K562 (cell line): ENCODE data around the gene ZNF597. TPM values are rescaled to one million over a fixed set of nuclear protein-coding genes. Genes with fewer than 3 reads are reported as not detected.

Source experiments
- ATAC-seq: fragments of 200-7000 bp; cut with Tn5 transposase; 3 replicates; pipeline ENCODE4 v1.9.1; 2020; ENCODE audit warnings: moderate library complexity
- BruUV-seq: library from RNA; stranded (reverse); fragments of 400-500 nt; replicated peaks from 2 replicates; lab custom pipeline; 2021; lab: Mats Ljungman, UMichigan
- CTCF ChIA-PET: fragments of 300-600 bp; formaldehyde crosslinking; extraction: SDS; loops from one replicate; lab custom pipeline; 2021; ENCODE audit warnings: low intra/inter-chr PET ratio; lab: Yijun Ruan, JAX
- POLR2A ChIA-PET: fragments of 300-600, 350-650 bp; sonication (Branson Sonifier 250); formaldehyde crosslinking; extraction: SDS; loops from one replicate; lab custom pipeline; 2021; ENCODE audit warnings: antibody characterized with exemption, inconsistent platforms; lab: Yijun Ruan, JAX
- DNase-seq, 4 experiments: peaks; one replicate each; pipeline versions ENCODE4 v3.0.0 to v3.0.0-alpha.2; 2011 to 2018; ENCODE audit warnings: low spot score in 3 of 4, mixed read lengths in 3 of 4; ENCODE audit errors: extremely low read depth in 1 of 4
- FAIRE-seq: peaks from 2 replicates; lab custom pipeline; 2011; peaks lifted over from hg19 to GRCh38; lab: Jason Lieb, UNC
- H2AFZ ChIP-seq: 2 replicates; pipeline ENCODE4 v1.6.0; 2011; ENCODE audit warnings: low read depth, low read length, control low read depth, inconsistent platforms
- H3K27ac ChIP-seq: fragments of 200-600 bp; 3 replicates; pipeline ENCODE4 v1.8.0; 2011; ENCODE audit warnings: low read depth, mild to moderate bottlenecking, control low read depth, inconsistent platforms, low read length, moderate library complexity, mixed read lengths; ENCODE audit errors: extremely low read depth
- H3K27me3 ChIP-seq, 2 experiments: fragments of 300-600 bp in 1 of 2; 2 replicates in 1 of 2; 3 replicates in 1 of 2; pipeline versions ENCODE4 v1.6.0 to v1.8.0; 2011; ENCODE audit warnings: inconsistent platforms in 2 of 2, low read length in 2 of 2, mild to moderate bottlenecking in 1 of 2, mixed read lengths in 1 of 2, moderate library complexity in 1 of 2; ENCODE audit not compliant: control insufficient read depth in 2 of 2, insufficient read depth in 2 of 2
- H3K36me3 ChIP-seq: fragments of 300-600 bp; 3 replicates; pipeline ENCODE4 v1.8.0; 2011; ENCODE audit warnings: mild to moderate bottlenecking, low read length, inconsistent platforms; ENCODE audit not compliant: control insufficient read depth, insufficient read depth
- H3K4me1 ChIP-seq, 2 experiments: fragments of 200-600 bp in 1 of 2; replicated peaks in 1 of 2; 2 replicates in 1 of 2; 3 replicates in 1 of 2; pipeline versions ENCODE4 v1.5.1 to v1.8.0; 2011; ENCODE audit warnings: inconsistent platforms in 2 of 2, low read length in 2 of 2, mild to moderate bottlenecking in 1 of 2, mixed read lengths in 1 of 2, moderate library complexity in 1 of 2; ENCODE audit not compliant: control insufficient read depth in 2 of 2, insufficient read depth in 2 of 2
- H3K4me2 ChIP-seq: 2 replicates; pipeline ENCODE4 v1.6.1; 2011; ENCODE audit warnings: low read length, control low read depth, inconsistent platforms, mixed read lengths; ENCODE audit not compliant: insufficient read depth
- H3K4me3 ChIP-seq: fragments of 200-600 bp; sonication (generic), shearing (Covaris generic); 2 replicates; pipeline ENCODE4 v1.5.1; 2016; ENCODE audit warnings: control low read depth, inconsistent platforms
- H3K79me2 ChIP-seq: fragments of 200-600 bp; 3 replicates; pipeline ENCODE4 v1.8.0; 2011; ENCODE audit warnings: low read length, inconsistent platforms; ENCODE audit not compliant: control insufficient read depth, insufficient read depth
- H3K9ac ChIP-seq, 2 experiments: 2 replicates each; pipeline versions ENCODE4 v1.6.0 to v1.6.1; 2011; ENCODE audit warnings: low read depth in 2 of 2, low read length in 2 of 2, control low read depth in 1 of 2, inconsistent platforms in 1 of 2, mild to moderate bottlenecking in 1 of 2, mixed read lengths in 1 of 2; ENCODE audit not compliant: insufficient read depth in 1 of 2
- H3K9me1 ChIP-seq: one replicate; pipeline ENCODE4 v1.6.0; 2011; ENCODE audit warnings: inconsistent platforms, mild to moderate bottlenecking, low read length, moderate library complexity; ENCODE audit not compliant: control insufficient read depth, insufficient read depth
- H3K9me3 ChIP-seq: replicated peaks from 2 replicates; pipeline ENCODE4 v1.5.1; 2011; ENCODE audit warnings: low read depth, low read length, inconsistent platforms; ENCODE audit not compliant: control insufficient read depth, insufficient read depth
- H4K20me1 ChIP-seq: replicated peaks from 2 replicates; pipeline ENCODE4 v1.6.1; 2011; ENCODE audit warnings: low read length, inconsistent platforms, mixed read lengths; ENCODE audit not compliant: control insufficient read depth, insufficient read depth
- CHD2 ChIP-seq: IDR thresholded peaks from 2 replicates; pipeline ENCODE4 v1.6.1; 2011; ENCODE audit warnings: low read depth, low read length
- EHMT2 ChIP-seq: fragments of 450-650 bp; IDR thresholded peaks from 2 replicates; pipeline ENCODE4 v1.6.1; 2018; ENCODE audit warnings: antibody characterized with exemption
- ETV6 ChIP-seq, 3 experiments: fragments of 150-350 bp in 1 of 3; sonication (generic) in 1 of 3; formaldehyde crosslinking in 1 of 3; IDR thresholded peaks; 2 replicates each; pipeline versions ENCODE4 v1.6.1 to v1.8.0; 2014 to 2022; ENCODE audit warnings: borderline replicate concordance in 2 of 3, low read depth in 2 of 3, antibody characterized with exemption in 1 of 3, low read length in 1 of 3, mild to moderate bottlenecking in 1 of 3, missing genetic modification reagents in 1 of 3
- NR2C1 ChIP-seq, 2 experiments: fragments of 450-650 bp; IDR thresholded peaks; 2 replicates each; pipeline ENCODE4 v1.6.1; 2017; ENCODE audit warnings: mild to moderate bottlenecking in 2 of 2, antibody characterized with exemption in 1 of 2, inconsistent platforms in 1 of 2, missing compliant biosample characterization in 1 of 2, missing genetic modification characterization in 1 of 2
- PRPF4 ChIP-seq: fragments of 200-400 bp; formaldehyde crosslinking; IDR thresholded peaks from one replicate; pipeline ENCODE4 v1.6.1; 2017; ENCODE audit warnings: low read length, low read depth, mild to moderate bottlenecking; ENCODE audit not compliant: insufficient read depth, poor library complexity, severe bottlenecking
- SOX6 ChIP-seq: fragments of 450-650 bp; IDR thresholded peaks from 2 replicates; pipeline ENCODE4 v1.6.1; 2014; ENCODE audit warnings: mild to moderate bottlenecking
- STAT5A ChIP-seq: IDR thresholded peaks from 2 replicates; pipeline ENCODE4 v1.6.1; 2012; ENCODE audit warnings: low read length, inconsistent platforms, borderline replicate concordance
- ZNF445 ChIP-seq: fragments of 250-450 bp; sonication (Bioruptor Pico); IDR thresholded peaks from 2 replicates; pipeline ENCODE4 v1.4.0; 2020; ENCODE audit warnings: low read depth, mild to moderate bottlenecking, moderate library complexity
- ZNF717 ChIP-seq: fragments of 250-450 bp; sonication (Bioruptor Pico); IDR thresholded peaks from 2 replicates; pipeline ENCODE4 v1.5.0; 2021
- WGBS: fragments of 100-300 bp; shearing (Covaris generic); methylation state at CpG from one replicate; pipeline ENCODE4 v1.1.6; 2016; ENCODE audit warnings: low coverage, mixed read lengths; ENCODE audit not compliant: insufficient coverage; ENCODE audit errors: missing lambda C conversion rate; 5-methylcytosine and 5-hydroxymethylcytosine counted together
- in situ Hi-C: fragments of 300-500 bp; cut with MboI; formaldehyde crosslinking; loops from 4 replicates; pipeline ENCODE4 v1.15.0; 2018; ENCODE audit warnings: inconsistent platforms, mixed read lengths
- intact Hi-C: fragments of 100-400 bp; cut with micrococcal nuclease; formaldehyde crosslinking; loops from 2 replicates; pipeline ENCODE4 v1.14.2; 2022
- polyA plus RNA-seq, 8 experiments: library from polyadenylated mRNA; depleted of rRNA in 4 of 8; stranded (reverse) in 5 of 8; unstranded in 3 of 8; fragments of >200 nt; fragmentation: Nextera tagmentation in 2 of 8; fragmentation: Illumina TruSeq in 1 of 8; extraction: Ambion mirVana in 2 of 8; extraction: Trizol in 1 of 8; gene quantifications; 2 replicates each; pipeline versions ENCODE4 v1.2.1 to v1.2.3, GENCODE V29; 2011 to 2014; ENCODE audit warnings: inconsistent platforms in 1 of 8, missing spikeins in 1 of 8
- total RNA-seq, 7 experiments: library from RNA; depleted of rRNA in 6 of 7; stranded (reverse); fragments of >200 nt in 6 of 7; fragmentation: Illumina TruSeq in 2 of 7; extraction: Trizol in 2 of 7; gene quantifications; 2 replicates each; pipeline versions ENCODE4 v1.2.1 to v1.2.3, GENCODE V29; 2011 to 2021; ENCODE audit warnings: low replicate concordance in 1 of 7
- TF ChIP-seq, protein P1 (sequence below): fragments of 450-650 bp; IDR thresholded peaks from 2 replicates; pipeline ENCODE4 v1.6.1; 2017; ENCODE audit warnings: mild to moderate bottlenecking, moderate library complexity
- TF ChIP-seq, protein P2 (sequence below): sonication (generic); formaldehyde crosslinking; IDR thresholded peaks from 2 replicates; pipeline ENCODE4 v1.4.0; 2020; ENCODE audit warnings: mild to moderate bottlenecking, missing genetic modification reagents
- TF ChIP-seq, protein P3 (sequence below), 3 experiments: IDR thresholded peaks in 2 of 3; conservative IDR thresholded peaks in 1 of 3; 2 replicates each; pipeline ENCODE4 v1.5.1; 2011 to 2012; ENCODE audit warnings: low read length in 3 of 3, mild to moderate bottlenecking in 3 of 3, control low read depth in 2 of 3, improper control_type of control experiment in 1 of 3, inconsistent platforms in 1 of 3, low read depth in 1 of 3, mixed read lengths in 1 of 3, moderate library complexity in 1 of 3; ENCODE audit not compliant: insufficient read depth in 2 of 3
- TF ChIP-seq, protein P4 (sequence below): fragments of 450-650 bp; IDR thresholded peaks from 2 replicates; pipeline ENCODE4 v1.6.1; 2016; ENCODE audit warnings: low read depth, mild to moderate bottlenecking, moderate library complexity

ZNF597 gene
- total and polyA plus RNA-seq, 9 of the 15 experiments (the other 6 are each of a cell fraction or from before 2014, with no cell fraction given), result 0.14 to 0.68 (median 0.42) TPM

DNA sequence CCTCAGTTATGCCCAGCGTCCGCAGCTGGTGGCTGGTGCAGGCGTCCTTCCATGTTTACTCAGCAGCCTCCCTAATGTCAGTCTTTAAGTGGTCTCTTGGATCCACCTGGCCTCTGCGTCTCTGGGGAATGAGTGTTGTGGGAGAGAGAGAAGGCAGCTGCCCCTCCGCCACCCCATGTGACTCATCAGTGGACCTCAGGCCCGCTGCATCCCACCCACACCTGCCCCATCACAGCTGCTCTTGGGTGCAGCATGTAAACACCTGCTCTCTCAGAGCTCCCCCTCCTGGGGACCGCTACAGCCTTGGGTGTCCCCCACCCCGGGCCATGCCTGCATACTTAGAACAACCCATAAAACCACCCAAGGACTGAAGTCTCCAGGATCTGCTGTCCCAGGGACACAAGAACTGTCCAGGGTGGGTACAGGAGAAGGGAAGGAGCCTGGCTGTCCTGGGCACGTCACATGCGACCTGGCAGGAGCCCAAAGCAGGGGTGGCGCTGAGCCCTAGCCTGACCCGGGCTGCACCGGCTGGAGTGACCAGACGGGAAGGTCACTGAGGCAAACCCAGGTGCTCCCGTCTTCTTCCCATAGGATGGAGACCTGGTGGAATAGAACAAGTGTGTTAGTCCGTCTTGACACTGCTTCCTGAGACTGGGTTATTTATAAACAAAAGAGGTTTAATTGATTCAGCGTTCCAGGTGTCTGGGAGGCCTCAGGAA is 47.8 kb upstream of the ZNF597 start:
- FAIRE-seq (peak; percentile 71), ATAC-seq (peak; percentile 68), DNase-seq (peak; percentile 31 to 57 (median 41))
- 32% methylated on average over 15 of the region's 17 CpGs for WGBS
- H4K20me1 ChIP-seq, result no peaks in the 10 kb centered on the region; the same call in 1 of the 2 replicates
- intact Hi-C loops (loop anchor here (10.0 kb wide), 1 partner anchor 126 kb away; no protein-coding TSS in a partner anchor), in situ Hi-C loops (loop anchor here (5.0 kb wide), 1 partner anchor 84 kb away; no protein-coding TSS in a partner anchor)
- no peaks in the 10 kb centered on the region for H3K79me2 ChIP-seq
- H3K9ac ChIP-seq, result peak overlapping the region in 1 of 2 experiments; percentile 26; a peak in 1 of 4 replicates
- H3K4me2 ChIP-seq, result no peak overlapping the region
- BruUV-seq, result no TSS peak
- peaks cover 0 to 39% of the 10 kb centered on the region in 2 experiments; a peak in 2 of 5 replicates for H3K4me1 ChIP-seq
- no peak overlapping the region for H3K27ac ChIP-seq
- H3K9me1 ChIP-seq, result no peaks in the 10 kb centered on the region
- ChIA-PET CTCF (no interaction called here), POLR2A (interaction anchor here (0.6 kb wide), 1 partner anchor 226 kb away, joined by 3 read pairs; the partner anchor contains the start of gene TRAP1)
- no peak overlapping the region for H3K4me3 ChIP-seq
- H3K36me3 ChIP-seq, result peaks cover 6% of the 10 kb centered on the region; the same call in 1 of the 3 replicates
- no peaks in the 10 kb centered on the region for H3K27me3 ChIP-seq
- no peak overlapping the region for H2AFZ ChIP-seq
- no peaks in the 10 kb centered on the region; the same call in 1 of the 2 replicates for H3K9me3 ChIP-seq
- TF ChIP-seq, protein P1, sequence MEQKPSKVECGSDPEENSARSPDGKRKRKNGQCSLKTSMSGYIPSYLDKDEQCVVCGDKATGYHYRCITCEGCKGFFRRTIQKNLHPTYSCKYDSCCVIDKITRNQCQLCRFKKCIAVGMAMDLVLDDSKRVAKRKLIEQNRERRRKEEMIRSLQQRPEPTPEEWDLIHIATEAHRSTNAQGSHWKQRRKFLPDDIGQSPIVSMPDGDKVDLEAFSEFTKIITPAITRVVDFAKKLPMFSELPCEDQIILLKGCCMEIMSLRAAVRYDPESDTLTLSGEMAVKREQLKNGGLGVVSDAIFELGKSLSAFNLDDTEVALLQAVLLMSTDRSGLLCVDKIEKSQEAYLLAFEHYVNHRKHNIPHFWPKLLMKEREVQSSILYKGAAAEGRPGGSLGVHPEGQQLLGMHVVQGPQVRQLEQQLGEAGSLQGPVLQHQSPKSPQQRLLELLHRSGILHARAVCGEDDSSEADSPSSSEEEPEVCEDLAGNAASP, result no peak
- TF ChIP-seq ETV6 (IDR thresholded peaks at IDR 0.05; ENCODE audit: borderline replicate concordance in 1 of 2, low read depth in 2 of 2, low read length in 1 of 2) (no peak), ETV6 (CRISPR knock-in tag; IDR thresholded peaks at IDR 0.05; ENCODE audit: borderline replicate concordance) (no peak), CHD2 (no peak), SOX6 (no peak), ZNF445 (CRISPR knock-in tag) (no peak), NR2C1 (IDR thresholded peaks at IDR 0.05) (no peak), NR2C1 (tag; IDR thresholded peaks at IDR 0.05) (no peak), ZNF717 (CRISPR knock-in tag) (no peak), EHMT2 (no peak), STAT5A (no peak), PRPF4 (no peak)
- TF ChIP-seq, protein P2, sequence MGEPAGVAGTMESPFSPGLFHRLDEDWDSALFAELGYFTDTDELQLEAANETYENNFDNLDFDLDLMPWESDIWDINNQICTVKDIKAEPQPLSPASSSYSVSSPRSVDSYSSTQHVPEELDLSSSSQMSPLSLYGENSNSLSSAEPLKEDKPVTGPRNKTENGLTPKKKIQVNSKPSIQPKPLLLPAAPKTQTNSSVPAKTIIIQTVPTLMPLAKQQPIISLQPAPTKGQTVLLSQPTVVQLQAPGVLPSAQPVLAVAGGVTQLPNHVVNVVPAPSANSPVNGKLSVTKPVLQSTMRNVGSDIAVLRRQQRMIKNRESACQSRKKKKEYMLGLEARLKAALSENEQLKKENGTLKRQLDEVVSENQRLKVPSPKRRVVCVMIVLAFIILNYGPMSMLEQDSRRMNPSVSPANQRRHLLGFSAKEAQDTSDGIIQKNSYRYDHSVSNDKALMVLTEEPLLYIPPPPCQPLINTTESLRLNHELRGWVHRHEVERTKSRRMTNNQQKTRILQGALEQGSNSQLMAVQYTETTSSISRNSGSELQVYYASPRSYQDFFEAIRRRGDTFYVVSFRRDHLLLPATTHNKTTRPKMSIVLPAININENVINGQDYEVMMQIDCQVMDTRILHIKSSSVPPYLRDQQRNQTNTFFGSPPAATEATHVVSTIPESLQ, result no peak
- TF ChIP-seq, protein P3, sequence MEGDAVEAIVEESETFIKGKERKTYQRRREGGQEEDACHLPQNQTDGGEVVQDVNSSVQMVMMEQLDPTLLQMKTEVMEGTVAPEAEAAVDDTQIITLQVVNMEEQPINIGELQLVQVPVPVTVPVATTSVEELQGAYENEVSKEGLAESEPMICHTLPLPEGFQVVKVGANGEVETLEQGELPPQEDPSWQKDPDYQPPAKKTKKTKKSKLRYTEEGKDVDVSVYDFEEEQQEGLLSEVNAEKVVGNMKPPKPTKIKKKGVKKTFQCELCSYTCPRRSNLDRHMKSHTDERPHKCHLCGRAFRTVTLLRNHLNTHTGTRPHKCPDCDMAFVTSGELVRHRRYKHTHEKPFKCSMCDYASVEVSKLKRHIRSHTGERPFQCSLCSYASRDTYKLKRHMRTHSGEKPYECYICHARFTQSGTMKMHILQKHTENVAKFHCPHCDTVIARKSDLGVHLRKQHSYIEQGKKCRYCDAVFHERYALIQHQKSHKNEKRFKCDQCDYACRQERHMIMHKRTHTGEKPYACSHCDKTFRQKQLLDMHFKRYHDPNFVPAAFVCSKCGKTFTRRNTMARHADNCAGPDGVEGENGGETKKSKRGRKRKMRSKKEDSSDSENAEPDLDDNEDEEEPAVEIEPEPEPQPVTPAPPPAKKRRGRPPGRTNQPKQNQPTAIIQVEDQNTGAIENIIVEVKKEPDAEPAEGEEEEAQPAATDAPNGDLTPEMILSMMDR (IDR thresholded peaks at IDR 0.05 in 2 of 3, conservative IDR thresholded peaks at IDR 0.05 in 1 of 3; ENCODE audit: insufficient read depth in 2 of 3, low read depth in 1 of 3, low read length in 3 of 3), result peak; percentile 37 to 53 (median 42); a peak in 5 of 6 replicates
- TF ChIP-seq, protein P4, sequence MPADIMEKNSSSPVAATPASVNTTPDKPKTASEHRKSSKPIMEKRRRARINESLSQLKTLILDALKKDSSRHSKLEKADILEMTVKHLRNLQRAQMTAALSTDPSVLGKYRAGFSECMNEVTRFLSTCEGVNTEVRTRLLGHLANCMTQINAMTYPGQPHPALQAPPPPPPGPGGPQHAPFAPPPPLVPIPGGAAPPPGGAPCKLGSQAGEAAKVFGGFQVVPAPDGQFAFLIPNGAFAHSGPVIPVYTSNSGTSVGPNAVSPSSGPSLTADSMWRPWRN, result no peak
